NCI-H345 treated with DMSO at 0.1 percent for 48 hours (cell line): Measurements from ENCODE around the gene RBM22.
"Not testable (repeated sequence)": the region's sequence is repeated elsewhere in the genome, so short reads cannot be mapped to it uniquely, and the experiment has no call there.

Experiments
- DNase-seq: peaks from one replicate; lab custom pipeline; 2025; ENCODE audit not compliant: unreplicated experiment; lab: John Stamatoyannopoulos, UW

Gene RBM22

DNA sequence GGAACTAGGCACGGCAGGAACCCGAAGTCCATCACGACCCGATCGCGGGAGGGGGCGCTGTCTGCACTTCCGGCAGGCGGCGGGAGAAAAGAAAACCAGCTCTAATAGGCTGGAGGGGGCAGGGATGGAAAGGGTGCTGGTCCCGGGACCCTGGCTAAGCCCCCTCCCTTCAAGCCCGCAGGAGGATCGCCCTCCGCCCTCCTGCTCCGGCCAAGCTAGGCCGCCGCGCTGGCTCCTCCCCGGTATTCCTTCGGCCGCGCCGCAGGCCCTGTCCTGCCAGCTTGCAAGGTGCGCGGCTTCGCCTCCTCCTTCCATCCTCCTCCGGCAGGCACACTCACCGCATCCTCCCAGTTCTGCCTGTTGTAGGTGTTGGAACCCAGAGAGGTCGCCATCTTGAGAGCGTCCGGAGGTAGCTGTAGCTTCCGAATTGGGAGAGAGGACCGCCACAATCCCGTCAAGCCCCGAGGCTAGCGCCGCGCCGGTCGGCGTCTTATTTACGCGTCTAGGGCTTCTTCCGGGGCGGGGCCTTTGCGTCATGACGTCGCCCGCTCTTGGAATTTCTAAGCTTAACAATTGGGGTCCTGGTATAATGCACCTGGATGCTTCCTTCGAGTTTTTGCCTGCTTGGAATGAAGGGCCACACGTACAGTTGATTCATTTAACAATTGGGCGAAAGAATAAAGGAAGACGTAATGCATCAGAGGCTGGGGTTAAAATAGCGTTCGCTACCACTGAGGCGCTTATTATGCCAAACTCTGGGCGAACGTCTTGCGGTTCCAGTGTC, at the start of gene RBM22:
RBM22 (minus strand) TSS at position 469 of the 784 bp plus-strand sequence; CDS start at position 392, 77 bp downstream.
- peak; percentile 90 for DNase-seq

DNA sequence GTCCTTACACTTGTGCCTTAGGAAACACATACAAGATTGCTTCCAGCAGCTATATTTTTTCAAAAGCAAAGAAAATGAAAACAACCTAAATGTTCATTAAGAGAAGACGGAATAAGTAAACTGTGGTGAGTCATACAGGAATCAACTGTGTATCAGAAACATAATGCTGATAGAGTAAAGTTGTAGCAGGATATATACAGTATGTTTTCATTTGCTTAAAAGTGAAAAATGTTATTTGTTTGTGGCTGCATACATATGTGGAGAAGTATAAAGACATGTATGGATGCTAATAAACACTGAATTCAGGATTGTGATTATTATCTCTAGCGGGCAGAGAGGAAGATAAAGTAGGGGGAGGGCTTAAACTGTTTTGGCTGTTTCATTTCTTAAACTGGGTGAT, 49.6 kb upstream of the RBM22 start:
- DNase-seq: no peak

DNA sequence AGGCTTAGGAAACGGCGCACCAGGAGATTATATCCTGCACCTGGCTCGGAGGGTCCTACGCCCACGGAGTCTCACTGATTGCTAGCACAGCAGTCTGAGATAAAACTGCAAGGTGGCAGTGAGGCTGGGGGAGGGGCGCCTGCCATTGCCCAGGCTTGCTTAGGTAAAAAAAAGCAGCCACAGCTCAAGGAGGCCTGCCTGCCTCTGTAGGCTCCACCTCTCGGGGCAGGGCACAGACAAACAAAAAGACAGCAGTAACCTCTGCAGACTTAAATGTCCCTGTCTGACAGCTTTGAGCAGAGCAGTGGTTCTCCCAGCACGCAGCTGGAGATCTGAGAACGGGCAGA, 42.3 kb upstream of the RBM22 start:
- not testable (repeated sequence) for DNase-seq

DNA sequence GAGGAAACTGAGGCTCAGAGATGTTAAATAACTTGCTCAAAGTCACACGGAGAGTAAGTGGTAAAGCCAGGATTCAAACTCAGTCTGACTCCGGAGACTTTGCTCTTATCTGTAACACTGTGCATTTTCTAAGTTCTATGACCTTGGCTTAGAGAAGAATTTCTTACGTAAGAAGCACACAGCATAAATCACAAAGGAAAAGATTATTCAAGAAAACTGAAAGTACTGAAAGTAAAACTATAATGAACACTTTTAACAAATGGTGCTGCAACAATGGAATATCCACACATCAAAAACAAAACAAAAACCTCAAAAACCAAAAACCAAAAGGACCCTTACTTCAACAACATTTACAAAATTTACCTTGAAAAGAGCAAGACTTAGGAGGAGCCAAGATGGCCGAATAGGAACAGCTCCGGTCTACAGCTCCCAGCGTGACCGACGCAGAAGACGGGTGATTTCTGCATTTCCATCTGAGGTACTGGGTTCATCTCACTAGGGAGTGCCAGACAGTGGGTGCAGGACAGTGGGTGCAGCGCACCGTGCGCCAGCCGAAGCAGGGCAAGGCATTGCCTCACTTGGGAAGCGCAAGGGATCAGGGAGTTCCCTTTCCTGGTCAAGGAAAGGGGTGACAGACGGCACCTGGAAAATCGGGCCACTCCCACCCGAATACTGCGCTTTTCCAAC, 41.7 kb upstream of the RBM22 start:
- not testable (repeated sequence) for DNase-seq

DNA sequence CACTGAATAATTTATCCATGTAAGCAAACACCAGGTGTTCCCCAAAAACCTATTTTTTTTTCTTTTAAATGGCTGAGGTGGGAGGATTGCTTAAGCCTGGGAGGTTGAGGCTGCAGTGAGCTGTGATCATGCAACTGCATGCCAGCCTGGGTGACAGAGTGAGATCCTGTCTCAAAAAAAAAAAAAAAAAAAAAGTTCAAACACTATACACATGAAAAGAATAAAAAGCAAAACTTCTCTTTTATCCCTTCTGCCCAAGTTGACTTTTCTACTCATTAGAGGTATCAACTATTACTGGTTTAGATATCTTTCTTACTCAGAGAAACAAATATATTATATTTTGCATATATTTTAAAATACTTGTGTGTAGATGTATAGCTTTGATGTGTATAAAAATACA, 40.1 kb upstream of the RBM22 start:
- DNase-seq: no peak

DNA sequence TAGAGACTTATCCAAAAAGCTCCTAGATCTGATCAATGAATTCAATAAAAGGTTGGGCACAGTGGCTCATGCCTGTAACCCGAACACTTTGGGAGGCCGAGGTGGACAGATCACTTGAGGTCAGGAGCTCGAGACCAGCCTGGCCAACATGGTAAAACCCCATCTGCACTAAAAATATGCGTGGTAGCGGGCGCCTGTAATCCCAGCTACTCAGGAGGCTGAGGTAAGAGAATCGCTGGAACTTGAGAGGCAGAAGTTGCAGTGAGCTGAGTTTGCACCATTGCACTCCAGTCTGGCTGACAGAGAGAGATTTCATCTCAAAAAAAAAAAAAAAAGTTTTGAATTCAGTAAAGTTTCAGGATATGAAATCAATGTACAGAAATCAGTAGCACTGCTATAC, 38.0 kb upstream of the RBM22 start:
- no peak for DNase-seq

DNA sequence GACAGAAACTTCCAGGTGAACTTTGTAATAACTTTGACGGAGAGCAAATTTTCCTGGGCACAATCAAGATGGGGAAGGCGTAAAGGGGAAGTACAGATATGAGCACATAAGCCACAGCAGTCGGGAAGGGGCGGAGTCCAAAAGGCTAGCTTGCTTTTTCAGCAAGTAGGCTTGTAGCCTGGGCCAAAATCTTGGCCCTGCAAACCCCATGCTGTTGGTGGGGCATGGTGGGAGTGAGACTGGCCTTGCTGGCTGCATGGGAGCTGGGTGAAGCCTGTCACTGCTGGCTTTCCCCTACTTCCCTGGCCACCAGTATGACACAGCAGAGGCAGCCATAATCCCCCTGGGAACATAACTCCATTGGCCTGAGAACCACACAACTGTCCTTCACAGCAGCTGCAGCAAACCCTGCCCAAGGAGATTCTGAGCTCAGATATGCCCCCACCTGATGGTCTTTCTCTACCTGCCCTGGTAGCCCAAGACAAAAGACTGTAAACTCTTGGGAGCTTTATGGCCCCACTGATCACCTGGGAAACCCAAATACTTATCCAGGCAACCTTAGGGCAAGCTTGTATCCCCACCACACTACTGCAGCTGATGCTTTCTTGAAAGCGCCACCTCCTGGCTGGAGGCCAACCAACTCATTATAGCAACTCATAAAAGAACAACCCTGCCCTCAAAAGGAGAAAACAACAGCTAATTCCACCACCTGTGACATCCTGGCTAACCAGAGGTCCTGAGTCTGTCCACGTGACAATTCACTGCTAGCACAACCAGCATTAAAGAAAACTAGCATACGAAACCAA, 33.9 kb upstream of the RBM22 start:
- DNase-seq: no peak

DNA sequence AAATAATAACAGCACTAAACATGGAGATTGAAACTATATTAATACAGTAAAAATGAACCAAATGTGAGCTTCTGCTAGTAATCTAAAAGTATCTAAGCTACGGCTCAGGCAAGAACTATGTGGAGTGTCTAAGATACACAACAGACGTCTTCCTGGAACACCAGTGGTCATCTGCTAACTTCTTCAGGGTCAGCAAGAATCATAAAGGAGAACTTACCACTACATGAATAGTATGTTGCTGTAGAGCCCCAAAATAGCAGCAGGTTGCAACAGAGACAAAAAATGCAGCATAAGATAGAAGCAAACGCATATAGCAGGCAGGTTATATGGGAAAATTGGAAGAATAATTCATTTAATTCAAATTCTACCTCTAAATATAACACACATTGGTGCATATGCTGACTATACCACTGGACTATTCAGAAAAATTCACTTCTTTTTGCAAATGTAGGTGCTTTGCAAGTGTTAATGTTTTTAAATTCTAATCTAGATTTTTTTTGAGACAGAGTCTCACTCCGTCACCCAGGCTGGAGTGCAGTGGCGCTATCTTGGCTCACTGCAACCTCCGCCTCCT, 30.9 kb upstream of the RBM22 start:
- DNase-seq: no peak

DNA sequence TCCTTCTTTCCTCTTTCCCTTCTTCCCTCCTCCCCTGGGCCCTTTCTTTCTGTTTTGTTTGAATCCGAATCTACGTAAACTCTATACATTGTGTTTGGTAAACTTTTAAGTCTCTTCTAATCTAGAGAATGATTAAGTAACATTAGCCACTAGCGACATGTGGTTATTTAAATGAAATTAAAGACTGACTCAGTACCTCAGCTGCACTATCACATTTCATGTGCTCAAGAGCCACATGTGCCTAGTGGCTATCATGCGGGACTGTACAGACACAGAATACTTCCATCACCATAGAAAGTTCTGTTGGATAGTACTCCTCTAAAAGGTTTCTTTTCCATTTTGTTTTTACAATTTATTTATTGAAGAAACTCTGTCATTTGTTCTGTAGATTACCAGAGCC, 29.0 kb upstream of the RBM22 start:
- no peak for DNase-seq

DNA sequence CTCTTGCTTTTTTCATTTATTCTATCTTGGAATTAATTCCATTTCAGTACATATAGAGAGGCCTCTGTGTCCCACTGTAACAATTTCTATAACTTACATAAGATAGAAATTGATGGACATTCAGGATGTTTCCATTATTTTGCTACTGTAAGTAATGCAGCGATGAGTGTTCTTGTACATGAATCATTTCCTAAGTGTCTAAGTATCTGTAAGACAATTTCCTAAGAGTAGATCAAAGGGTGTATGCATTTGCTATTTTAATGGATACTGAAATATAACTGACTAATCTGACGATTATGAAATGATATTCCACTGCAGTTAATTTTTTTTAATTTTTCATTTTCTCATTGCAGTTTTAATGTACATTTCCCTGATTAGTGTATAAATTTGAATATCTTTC, 23.0 kb upstream of the RBM22 start:
- no peak for DNase-seq

DNA sequence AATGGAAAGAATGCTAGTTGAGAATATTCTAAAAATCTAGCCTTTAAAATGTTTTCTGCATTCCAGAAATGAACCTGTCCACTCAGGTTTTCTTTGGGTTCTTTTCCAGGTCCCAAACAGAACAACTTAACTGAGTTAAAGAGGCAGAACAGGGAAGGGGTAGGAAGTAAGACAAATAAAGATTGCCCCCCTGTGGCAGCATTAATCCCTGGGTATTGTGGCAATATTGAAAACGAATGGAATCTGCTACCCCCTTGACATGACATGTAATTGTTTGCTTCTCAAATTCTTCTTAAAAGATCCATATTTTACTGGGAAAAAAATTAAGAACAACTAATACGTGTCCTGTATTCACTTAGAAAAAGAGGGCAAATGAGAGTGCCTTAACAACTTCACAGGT, 9.3 kb upstream of the RBM22 start:
- no peak for DNase-seq

DNA sequence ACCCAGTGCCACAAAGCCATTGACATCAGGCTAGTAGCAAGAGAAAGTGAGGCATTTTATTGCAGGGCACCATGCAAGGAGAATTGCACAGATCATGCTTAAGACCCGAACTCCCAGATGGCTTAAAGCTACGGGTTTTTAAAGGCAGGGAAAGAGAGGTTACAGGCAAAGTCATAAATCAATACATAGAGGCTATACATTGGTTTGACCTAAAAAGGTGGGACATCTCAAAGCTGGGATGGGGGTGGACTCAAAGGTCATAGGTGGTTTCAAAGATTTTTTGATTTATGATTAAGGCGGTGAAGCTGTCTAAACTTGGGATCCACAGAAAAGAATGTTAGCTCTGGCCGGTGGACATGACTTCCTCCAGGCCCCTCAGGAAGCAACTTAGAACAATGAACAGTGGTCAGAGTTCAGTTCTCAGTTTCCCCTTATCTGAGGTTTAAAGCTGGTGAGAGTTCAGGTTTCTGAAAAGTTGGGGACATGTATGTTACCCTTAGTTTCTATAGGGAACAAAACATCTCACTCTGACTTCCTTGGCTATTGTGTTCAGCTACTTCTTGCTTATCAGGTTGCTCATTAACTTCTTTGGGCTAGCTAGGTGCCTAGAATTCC, 6.0 kb upstream of the RBM22 start:
- no peak for DNase-seq

DNA sequence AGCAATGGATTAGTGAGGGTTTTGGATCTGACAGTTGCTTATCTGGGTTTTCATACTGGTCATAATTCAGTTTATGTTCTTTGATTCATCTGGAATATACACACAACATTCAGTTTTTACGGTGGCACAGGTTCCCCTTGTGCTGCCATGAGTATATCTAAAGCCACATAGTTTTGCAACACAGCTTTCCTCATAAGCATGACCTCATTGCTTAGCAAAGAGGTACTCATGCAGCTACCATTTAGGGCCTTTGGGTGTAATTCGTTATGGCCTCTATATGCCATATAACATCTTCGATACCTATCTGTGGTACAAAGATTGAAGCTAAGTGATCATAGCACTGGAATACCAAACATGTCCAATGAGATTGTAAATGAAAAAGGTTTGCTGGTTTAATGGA, 2.9 kb upstream of the RBM22 start:
- DNase-seq: no peak

DNA sequence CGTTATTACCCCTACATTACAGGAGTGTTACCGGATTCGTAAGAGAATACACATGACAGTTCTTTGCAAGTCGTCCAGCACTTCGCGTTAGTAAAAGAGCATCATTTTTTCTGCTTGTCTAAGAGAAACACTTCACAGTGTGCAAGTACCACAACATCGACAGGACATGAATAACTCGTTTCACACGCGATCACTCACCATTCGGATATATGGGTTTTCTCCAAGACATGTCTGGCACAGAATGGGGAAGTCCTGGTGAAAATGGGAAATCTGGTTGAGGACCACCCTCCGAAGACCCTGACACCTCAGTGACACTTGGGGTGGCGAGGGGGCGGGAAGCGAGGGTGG, 642 bp downstream of the RBM22 start:
- DNase-seq: no peak

DNA sequence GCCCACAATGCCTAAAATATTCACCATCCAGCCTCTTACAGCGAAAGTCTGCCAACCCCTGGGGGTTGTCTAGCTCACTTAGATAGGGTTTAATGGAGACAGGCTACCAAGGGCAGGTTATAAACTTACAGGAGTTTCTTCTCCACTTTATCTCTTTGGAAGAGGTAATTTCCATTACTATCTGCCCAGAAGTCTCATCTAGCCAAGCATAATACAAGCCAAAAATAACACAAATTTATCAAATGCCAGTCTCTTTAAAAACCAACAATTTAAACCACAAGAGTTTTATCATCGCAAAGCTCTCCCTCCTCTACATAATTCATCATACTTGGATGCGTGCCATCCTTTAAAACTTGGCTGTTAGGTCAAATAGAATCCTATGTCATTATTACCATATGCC, 6.2 kb downstream of the RBM22 start:
- DNase-seq: no peak

DNA sequence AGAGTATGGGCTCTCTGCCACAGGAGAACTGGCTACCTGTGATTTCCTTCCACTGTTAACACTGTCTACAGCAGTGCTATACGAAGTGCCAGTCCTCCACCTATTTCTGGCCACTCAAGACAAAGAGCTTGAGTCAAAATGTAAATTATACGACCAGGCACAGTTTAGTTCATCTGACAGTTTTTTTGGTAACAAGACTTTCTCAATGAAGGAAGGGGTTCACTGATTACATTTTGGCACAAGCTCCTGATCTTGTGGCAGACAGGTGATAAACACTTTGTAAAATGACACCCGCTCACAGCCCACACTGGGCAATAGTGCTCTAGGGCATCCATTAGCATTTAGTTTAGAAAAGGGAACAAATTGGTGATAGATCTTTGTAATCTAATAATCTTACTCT, 8.6 kb downstream of the RBM22 start:
- no peak for DNase-seq

DNA sequence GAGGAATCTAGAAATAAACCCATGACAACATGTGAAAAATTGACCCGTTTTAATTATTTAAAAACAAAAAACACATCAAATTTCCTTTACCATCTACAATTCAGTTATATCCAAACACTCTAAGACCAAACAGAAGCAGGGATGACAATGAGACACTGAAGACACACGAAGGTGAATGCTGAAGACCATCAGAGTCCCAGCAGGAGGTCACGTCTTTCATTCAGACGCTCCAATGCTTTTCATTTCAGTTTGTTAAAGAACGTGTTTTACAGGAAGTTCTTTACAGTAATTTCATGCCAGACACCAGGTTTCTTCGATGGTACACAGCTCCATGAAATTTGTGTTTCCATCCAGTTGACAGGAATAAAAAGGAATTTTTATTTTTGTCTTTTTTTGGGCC, 10.1 kb downstream of the RBM22 start:
- DNase-seq: no peak

DNA sequence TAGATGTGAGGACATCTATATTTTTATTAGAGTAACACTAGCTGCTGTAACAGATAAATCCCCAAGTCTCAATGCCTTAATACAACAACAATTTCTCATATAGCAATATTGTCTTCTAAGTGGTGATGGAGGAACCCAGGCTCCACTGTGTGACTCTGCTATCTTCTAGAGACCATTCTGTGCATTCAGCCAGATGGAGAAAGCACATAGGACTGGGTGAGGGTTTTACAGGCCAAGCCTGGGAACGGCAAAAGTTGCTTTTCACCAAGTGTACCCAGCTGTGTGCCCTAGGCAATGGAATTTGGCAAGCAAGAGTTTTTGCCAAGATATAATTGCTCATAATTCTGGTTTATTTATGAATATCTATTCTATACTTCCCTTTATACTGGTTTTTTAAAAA, 11.7 kb downstream of the RBM22 start:
- DNase-seq: no peak

DNA sequence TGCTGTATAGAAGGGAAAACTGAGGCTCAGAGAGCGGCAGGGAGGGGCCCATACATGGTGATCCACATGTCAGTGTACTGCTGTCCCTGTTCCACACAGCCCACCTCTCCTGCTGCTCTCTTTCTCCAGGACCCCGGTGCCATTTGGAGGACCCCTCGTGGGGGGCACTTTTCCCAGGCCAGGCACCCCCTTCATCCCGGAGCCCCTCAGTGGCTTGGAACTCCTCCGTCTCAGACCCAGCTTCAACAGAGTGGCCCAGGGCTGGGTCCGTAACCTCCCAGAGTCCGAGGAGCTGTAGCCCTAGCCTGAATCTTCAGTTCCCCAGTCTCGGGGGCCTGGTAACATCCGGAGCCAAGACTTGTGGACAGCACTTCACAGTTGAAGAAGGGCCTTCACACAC, 24.3 kb downstream of the RBM22 start:
- DNase-seq: no peak

DNA sequence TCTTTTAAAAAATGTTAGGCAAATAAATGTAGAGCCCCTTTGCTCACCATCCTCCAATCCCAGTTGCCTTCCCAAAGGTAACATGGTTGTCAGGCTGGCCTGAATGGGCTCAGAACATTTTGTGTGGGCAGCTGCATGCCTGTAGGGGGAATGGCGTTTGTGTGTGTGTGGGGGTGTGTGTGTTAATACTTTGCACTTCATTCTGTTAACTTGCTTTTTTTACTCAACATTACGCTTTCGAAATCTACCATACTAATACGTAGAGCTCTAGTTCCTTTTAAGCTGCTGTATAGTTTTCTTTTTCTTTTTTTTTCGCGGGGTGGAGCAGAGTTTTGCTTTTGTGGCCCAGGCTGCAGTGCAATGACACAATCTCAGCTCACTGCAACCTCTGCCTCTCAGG, 25.8 kb downstream of the RBM22 start:
- no peak for DNase-seq

DNA sequence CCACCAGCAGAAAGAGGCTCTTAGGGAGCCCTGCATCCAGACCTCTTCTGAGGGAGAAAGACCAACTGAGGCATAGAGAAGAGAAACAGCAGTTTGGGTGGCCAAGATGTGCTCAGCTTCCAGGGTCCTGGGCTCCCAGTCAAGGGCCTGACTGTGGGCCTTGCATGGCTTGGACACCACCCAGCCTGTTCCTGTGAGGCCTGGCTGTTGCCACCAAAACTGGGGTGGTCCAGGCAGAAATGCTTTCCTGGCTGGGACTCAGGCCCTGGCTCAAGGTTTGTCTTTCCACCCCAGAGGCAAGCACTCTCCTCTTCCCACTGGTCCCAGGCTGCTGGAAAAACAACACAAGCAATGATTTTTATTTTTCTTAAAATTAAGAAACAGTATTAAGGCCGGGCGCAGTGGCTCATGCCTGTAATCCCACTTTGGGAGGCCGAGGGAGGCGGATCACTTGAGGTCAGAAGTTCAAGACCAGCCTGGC, 26.5 kb downstream of the RBM22 start:
- no peak for DNase-seq
